DOHH2 (cell line): ENCODE results near the gene IQGAP3.

Source experiments
- H3F3A ChIP-seq: fragments of 200-600 bp; sonication (generic), shearing (Covaris generic); 2 replicates; pipeline ENCODE4 v1.6.0; 2016; ENCODE audit warnings: antibody characterized with exemption, mild to moderate bottlenecking; ENCODE audit not compliant: control insufficient read depth, insufficient read depth
- H3K27ac ChIP-seq: fragments of 200-600 bp; sonication (generic); 2 replicates; pipeline ENCODE4 v1.5.1; 2014; ENCODE audit warnings: low read depth, mild to moderate bottlenecking, low read length, moderate library complexity
- H3K27me3 ChIP-seq: fragments of 200-600 bp; sonication (generic); 2 replicates; pipeline ENCODE4 v1.6.1; 2014; ENCODE audit warnings: mild to moderate bottlenecking, low read length, mixed read lengths; ENCODE audit not compliant: control insufficient read depth
- H3K36me3 ChIP-seq: fragments of 200-600 bp; sonication (generic); 2 replicates; pipeline ENCODE4 v1.6.1; 2014; ENCODE audit warnings: mild to moderate bottlenecking, low read length, moderate library complexity, mixed read lengths; ENCODE audit not compliant: control insufficient read depth
- H3K4me1 ChIP-seq: fragments of 200-600 bp; sonication (generic); 2 replicates; pipeline ENCODE4 v1.6.1; 2014; ENCODE audit warnings: mild to moderate bottlenecking, low read length, mixed read lengths; ENCODE audit not compliant: control insufficient read depth
- H3K4me2 ChIP-seq: fragments of 200-600 bp; sonication (generic); 2 replicates; pipeline ENCODE4 v1.6.0; 2014; ENCODE audit warnings: mild to moderate bottlenecking, low read length, moderate library complexity
- H3K4me3 ChIP-seq: fragments of 200-600 bp; sonication (generic); 2 replicates; pipeline ENCODE4 v1.5.1; 2014; ENCODE audit warnings: mild to moderate bottlenecking, low read length, mixed read lengths
- H3K79me2 ChIP-seq: fragments of 200-600 bp; sonication (generic); 2 replicates; pipeline ENCODE4 v1.6.1; 2014; ENCODE audit warnings: mild to moderate bottlenecking, low read length, mixed read lengths; ENCODE audit not compliant: control insufficient read depth
- H3K9me2 ChIP-seq: fragments of 200-600 bp; sonication (generic); replicated peaks from 2 replicates; pipeline ENCODE4 v1.6.1; 2014; ENCODE audit warnings: mild to moderate bottlenecking, low read length, mixed read lengths; ENCODE audit not compliant: control insufficient read depth
- H3K9me3 ChIP-seq: fragments of 200-600 bp; sonication (generic); 2 replicates; pipeline ENCODE4 v1.6.1; 2014; ENCODE audit warnings: antibody characterized with exemption, low read length, mixed read lengths; ENCODE audit not compliant: control insufficient read depth, insufficient read depth
- H4K20me1 ChIP-seq: fragments of 200-600 bp; sonication (generic); 2 replicates; pipeline ENCODE4 v1.6.0; 2014; ENCODE audit warnings: low read depth, mild to moderate bottlenecking, antibody characterized with exemption, low read length, moderate library complexity; ENCODE audit not compliant: control insufficient read depth, insufficient read depth
- EZH2phosphoT487 ChIP-seq: fragments of 200-600 bp; sonication (generic); IDR thresholded peaks from 2 replicates; pipeline ENCODE4 v1.6.1; 2017; ENCODE audit warnings: borderline replicate concordance, mild to moderate bottlenecking, antibody characterized with exemption, low read length, moderate library complexity, mixed read lengths
- TF ChIP-seq, protein P1 (sequence below): fragments of 200-600 bp; sonication (generic); IDR thresholded peaks from one replicate; pipeline ENCODE4 v1.5.1; 2014; ENCODE audit warnings: antibody characterized with exemption, mild to moderate bottlenecking, low read depth, low read length; ENCODE audit not compliant: poor library complexity, severe bottlenecking

IQGAP3 gene, protein sequence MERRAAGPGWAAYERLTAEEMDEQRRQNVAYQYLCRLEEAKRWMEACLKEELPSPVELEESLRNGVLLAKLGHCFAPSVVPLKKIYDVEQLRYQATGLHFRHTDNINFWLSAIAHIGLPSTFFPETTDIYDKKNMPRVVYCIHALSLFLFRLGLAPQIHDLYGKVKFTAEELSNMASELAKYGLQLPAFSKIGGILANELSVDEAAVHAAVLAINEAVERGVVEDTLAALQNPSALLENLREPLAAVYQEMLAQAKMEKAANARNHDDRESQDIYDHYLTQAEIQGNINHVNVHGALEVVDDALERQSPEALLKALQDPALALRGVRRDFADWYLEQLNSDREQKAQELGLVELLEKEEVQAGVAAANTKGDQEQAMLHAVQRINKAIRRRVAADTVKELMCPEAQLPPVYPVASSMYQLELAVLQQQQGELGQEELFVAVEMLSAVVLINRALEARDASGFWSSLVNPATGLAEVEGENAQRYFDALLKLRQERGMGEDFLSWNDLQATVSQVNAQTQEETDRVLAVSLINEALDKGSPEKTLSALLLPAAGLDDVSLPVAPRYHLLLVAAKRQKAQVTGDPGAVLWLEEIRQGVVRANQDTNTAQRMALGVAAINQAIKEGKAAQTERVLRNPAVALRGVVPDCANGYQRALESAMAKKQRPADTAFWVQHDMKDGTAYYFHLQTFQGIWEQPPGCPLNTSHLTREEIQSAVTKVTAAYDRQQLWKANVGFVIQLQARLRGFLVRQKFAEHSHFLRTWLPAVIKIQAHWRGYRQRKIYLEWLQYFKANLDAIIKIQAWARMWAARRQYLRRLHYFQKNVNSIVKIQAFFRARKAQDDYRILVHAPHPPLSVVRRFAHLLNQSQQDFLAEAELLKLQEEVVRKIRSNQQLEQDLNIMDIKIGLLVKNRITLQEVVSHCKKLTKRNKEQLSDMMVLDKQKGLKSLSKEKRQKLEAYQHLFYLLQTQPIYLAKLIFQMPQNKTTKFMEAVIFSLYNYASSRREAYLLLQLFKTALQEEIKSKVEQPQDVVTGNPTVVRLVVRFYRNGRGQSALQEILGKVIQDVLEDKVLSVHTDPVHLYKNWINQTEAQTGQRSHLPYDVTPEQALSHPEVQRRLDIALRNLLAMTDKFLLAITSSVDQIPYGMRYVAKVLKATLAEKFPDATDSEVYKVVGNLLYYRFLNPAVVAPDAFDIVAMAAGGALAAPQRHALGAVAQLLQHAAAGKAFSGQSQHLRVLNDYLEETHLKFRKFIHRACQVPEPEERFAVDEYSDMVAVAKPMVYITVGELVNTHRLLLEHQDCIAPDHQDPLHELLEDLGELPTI (N-terminal part only)

DNA sequence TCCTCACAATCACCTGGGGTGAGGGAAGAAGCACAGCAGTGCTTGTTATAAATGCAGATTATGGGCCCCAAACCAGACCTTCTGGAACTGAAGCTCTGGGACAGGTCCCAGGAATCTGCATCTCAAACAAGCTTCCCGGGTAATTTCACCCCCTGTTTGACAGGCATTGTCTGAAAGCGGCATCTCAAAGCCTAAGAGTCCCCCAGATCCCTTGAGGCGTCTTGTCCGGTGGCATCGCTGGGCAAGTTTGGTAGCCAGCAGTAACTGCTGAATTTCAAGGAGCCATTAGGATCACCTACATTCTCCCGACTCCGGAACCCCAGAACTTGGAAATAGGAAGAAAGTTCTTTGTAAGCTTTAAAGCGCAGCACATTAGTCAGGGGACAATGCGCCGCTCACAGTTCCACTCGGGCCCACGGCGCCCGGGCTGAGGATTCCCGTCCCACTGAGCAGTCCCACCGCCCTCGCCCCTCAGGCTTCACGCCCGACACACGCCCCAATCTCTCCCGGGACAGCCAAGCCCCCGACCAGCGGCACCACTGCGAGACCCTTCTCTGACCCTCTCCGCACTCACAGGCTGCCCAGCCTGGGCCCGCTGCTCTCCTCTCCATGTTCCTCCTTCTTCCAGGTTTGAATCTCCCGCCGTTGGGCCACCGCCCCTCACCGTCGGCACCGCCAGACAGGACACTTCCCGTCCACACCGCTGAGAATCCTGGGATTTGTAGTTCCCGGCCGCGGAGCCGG, at the start of gene IQGAP3:
TSS of gene IQGAP3 (minus strand) at position 647 of the 744 bp plus-strand sequence. CDS start at position 611, 36 bp downstream.
- Histone ChIP-seq H3K9me2 (no peaks in the 10 kb centered on the region), H3K9me3 (no peaks in the 10 kb centered on the region), H3K79me2 (peaks cover 18% of the 10 kb centered on the region), H3F3A (no peaks in the 10 kb centered on the region), H3K36me3 (peaks cover 10% of the 10 kb centered on the region; the same call in 1 of the 2 replicates), H4K20me1 (no peaks in the 10 kb centered on the region), H3K27ac (no peak within 1 kb of the TSS), H3K4me1 (peaks cover 17% of the 10 kb centered on the region), H3K4me3 (peak within 1 kb of the TSS; percentile 76), H3K4me2 (peak within 1 kb of the TSS; percentile 93), H3K27me3 (0 out of 2 replicates have a peak, but pooled peaks cover 2% of the 10 kb centered on the region)
- TF ChIP-seq, protein P1, sequence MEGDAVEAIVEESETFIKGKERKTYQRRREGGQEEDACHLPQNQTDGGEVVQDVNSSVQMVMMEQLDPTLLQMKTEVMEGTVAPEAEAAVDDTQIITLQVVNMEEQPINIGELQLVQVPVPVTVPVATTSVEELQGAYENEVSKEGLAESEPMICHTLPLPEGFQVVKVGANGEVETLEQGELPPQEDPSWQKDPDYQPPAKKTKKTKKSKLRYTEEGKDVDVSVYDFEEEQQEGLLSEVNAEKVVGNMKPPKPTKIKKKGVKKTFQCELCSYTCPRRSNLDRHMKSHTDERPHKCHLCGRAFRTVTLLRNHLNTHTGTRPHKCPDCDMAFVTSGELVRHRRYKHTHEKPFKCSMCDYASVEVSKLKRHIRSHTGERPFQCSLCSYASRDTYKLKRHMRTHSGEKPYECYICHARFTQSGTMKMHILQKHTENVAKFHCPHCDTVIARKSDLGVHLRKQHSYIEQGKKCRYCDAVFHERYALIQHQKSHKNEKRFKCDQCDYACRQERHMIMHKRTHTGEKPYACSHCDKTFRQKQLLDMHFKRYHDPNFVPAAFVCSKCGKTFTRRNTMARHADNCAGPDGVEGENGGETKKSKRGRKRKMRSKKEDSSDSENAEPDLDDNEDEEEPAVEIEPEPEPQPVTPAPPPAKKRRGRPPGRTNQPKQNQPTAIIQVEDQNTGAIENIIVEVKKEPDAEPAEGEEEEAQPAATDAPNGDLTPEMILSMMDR = no peak
- no peak for TF ChIP-seq EZH2phosphoT487

DNA sequence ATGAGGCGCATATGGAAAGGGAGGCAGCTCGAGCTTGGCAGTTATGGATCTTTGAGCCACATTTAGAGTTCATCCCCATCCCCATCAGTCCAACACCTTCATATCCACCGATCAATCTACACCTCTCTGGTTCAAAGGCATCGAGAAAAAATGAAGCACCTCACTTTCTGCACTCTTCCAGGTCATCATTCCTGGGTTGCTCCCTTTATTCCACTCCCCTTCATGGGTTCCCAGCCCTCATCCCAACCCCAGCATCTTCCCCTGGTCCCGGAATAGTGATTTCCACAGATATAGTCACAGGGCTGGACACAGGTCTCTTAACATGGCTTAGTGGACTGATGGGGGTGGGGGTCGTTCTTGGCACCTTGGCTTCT, 47.2 kb upstream of the IQGAP3 start:
- TF ChIP-seq, protein P1 = peak; percentile 2
- TF ChIP-seq EZH2phosphoT487 = no peak
- Histone ChIP-seq H3K4me3 (no peak overlapping the region), H3K4me1 (peaks cover 5% of the 10 kb centered on the region; the same call in 1 of the 2 replicates), H4K20me1 (no peaks in the 10 kb centered on the region), H3K27ac (no peak overlapping the region), H3K36me3 (no peaks in the 10 kb centered on the region), H3K27me3 (peaks cover 54% of the 10 kb centered on the region), H3K4me2 (no peak overlapping the region), H3K9me2 (no peaks in the 10 kb centered on the region), H3K9me3 (no peaks in the 10 kb centered on the region), H3K79me2 (no peaks in the 10 kb centered on the region), H3F3A (no peaks in the 10 kb centered on the region)

DNA sequence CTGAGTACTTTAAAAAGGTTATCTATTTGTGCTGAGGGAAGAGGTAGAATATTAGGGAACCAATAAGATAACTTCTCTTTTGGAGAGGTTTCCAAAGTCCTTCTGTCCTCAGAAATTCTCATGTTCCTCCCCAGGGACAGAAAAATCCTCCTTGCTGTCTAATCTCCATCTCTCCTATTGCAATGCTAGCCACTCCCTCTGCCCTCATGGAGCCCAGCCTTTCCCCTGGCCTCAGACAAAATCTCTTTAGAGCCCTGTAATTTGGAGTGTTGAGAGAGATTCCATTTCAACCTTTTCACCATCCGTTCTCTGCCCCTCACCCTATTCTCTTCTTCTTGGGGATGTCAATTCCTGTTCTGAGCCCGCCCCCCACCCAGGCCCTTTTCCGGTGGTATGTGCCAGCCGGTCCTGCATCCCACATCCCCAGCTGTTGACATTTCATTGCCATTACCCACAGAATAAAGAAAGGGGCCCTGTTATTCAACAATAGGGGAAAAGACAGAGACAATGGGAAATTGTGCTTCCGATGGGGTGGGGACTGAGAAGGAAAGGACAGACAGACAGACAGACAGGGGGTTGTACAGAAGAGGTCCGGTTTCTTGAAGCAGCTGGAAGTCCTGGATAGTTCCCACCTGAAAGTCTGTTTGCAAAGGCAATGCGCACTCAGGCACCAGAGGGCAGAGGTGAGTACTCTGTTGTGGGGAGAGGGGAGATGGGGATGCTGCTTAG, 46.7 kb upstream of the IQGAP3 start, which contains the start of gene HAPLN2:
TSS of gene HAPLN2 (plus strand) at position 563 of the 729 bp plus-strand sequence. CDS start 4,076 bp downstream, outside the sequence.
- no peak within 1 kb of the TSS for H3K4me2 ChIP-seq

More for the DNA sequence above, 46.7 kb upstream of the IQGAP3 start, which contains the start of gene HAPLN2:
- H3K79me2 ChIP-seq = no peaks in the 10 kb centered on the region
- no peak within 1 kb of the TSS for H3K27ac ChIP-seq
- no peaks in the 10 kb centered on the region for H4K20me1 ChIP-seq
- no peak within 1 kb of the TSS for H3K4me3 ChIP-seq
- TF ChIP-seq, protein P1 = peak; percentile 73
- no peak for TF ChIP-seq EZH2phosphoT487
- no peaks in the 10 kb centered on the region for H3K36me3 ChIP-seq
- H3K4me1 ChIP-seq = no peaks in the 10 kb centered on the region
- no peaks in the 10 kb centered on the region for H3K9me3 ChIP-seq
- H3F3A ChIP-seq = no peaks in the 10 kb centered on the region
- no peaks in the 10 kb centered on the region for H3K9me2 ChIP-seq
- H3K27me3 ChIP-seq = peaks cover 50% of the 10 kb centered on the region
